ENCODE data around the gene EEA1.
"Not testable (repeated sequence)": the region's sequence is repeated elsewhere in the genome, so short reads cannot be mapped to it uniquely, and the experiment has no call there.

EEA1 gene

GRCh38 chr12:92759634-92760268, 169.3 kb downstream of the EEA1 start:
- H3K9ac ChIP-seq (ENCODE audit: low read depth, low read length) = no peak overlapping the region
- peaks cover 3% of the 10 kb centered on the region for H3K4me1 ChIP-seq (ENCODE audit: control insufficient read depth, insufficient read depth, low read length)
- no peaks in the 10 kb centered on the region for H3K36me3 ChIP-seq (ENCODE audit: control insufficient read depth, insufficient read depth, low read length)
- no peaks in the 10 kb centered on the region for H3K27me3 ChIP-seq (ENCODE audit: control insufficient read depth, insufficient read depth, low read length)
- no peak overlapping the region for H3K4me3 ChIP-seq (ENCODE audit: low read depth, low read length)
- no peaks in the 10 kb centered on the region for H3K9me3 ChIP-seq (ENCODE audit: control insufficient read depth, insufficient read depth, low read length)

GRCh38 chr12:92757597-92758121, 171.4 kb downstream of the EEA1 start:
- H3K27me3 ChIP-seq (ENCODE audit: control insufficient read depth, insufficient read depth, low read length) = no peaks in the 10 kb centered on the region
- H3K9me3 ChIP-seq (ENCODE audit: control insufficient read depth, insufficient read depth, low read length) = no peaks in the 10 kb centered on the region
- no peaks in the 10 kb centered on the region for H3K36me3 ChIP-seq (ENCODE audit: control insufficient read depth, insufficient read depth, low read length)
- no peak overlapping the region for H3K4me3 ChIP-seq (ENCODE audit: low read depth, low read length)
- H3K4me1 ChIP-seq (ENCODE audit: control insufficient read depth, insufficient read depth, low read length) = peaks cover 3% of the 10 kb centered on the region
- H3K9ac ChIP-seq (ENCODE audit: low read depth, low read length) = no peak overlapping the region

- Histone ChIP-seq H3K9me3 (ENCODE audit: control insufficient read depth, insufficient read depth, low read length) (no peaks in the 10 kb centered on the region), H3K4me1 (ENCODE audit: control insufficient read depth, insufficient read depth, low read length) (peaks cover 3% of the 10 kb centered on the region), H3K27me3 (ENCODE audit: control insufficient read depth, insufficient read depth, low read length) (no peaks in the 10 kb centered on the region), H3K36me3 (ENCODE audit: control insufficient read depth, insufficient read depth, low read length) (no peaks in the 10 kb centered on the region), H3K4me3 (ENCODE audit: low read depth, low read length) (no peak overlapping the region), H3K9ac (ENCODE audit: low read depth, low read length) (no peak overlapping the region)
Measured at GRCh38 chr12:92756898-92757596, 172.0 kb downstream of the EEA1 start.

GRCh38 chr12:92753976-92754885, 174.9 kb downstream of the EEA1 start:
- Histone ChIP-seq H3K9ac (ENCODE audit: low read depth, low read length) (no peak overlapping the region), H3K4me3 (ENCODE audit: low read depth, low read length) (no peak overlapping the region), H3K27me3 (ENCODE audit: control insufficient read depth, insufficient read depth, low read length) (no peaks in the 10 kb centered on the region), H3K9me3 (ENCODE audit: control insufficient read depth, insufficient read depth, low read length) (no peaks in the 10 kb centered on the region), H3K36me3 (ENCODE audit: control insufficient read depth, insufficient read depth, low read length) (no peaks in the 10 kb centered on the region), H3K4me1 (ENCODE audit: control insufficient read depth, insufficient read depth, low read length) (no peaks in the 10 kb centered on the region)

GRCh38 chr12:92749691-92750090, 179.4 kb downstream of the EEA1 start:
- H3K4me3 ChIP-seq (ENCODE audit: low read depth, low read length); H3K27me3 ChIP-seq (ENCODE audit: control insufficient read depth, insufficient read depth, low read length); H3K4me1 ChIP-seq (ENCODE audit: control insufficient read depth, insufficient read depth, low read length); H3K36me3 ChIP-seq (ENCODE audit: control insufficient read depth, insufficient read depth, low read length); H3K9ac ChIP-seq (ENCODE audit: low read depth, low read length); H3K9me3 ChIP-seq (ENCODE audit: control insufficient read depth, insufficient read depth, low read length): not testable (repeated sequence)

GRCh38 chr12:92747151-92747550, 181.9 kb downstream of the EEA1 start:
- H3K27me3 ChIP-seq (ENCODE audit: control insufficient read depth, insufficient read depth, low read length) = no peaks in the 10 kb centered on the region
- H3K9me3 ChIP-seq (ENCODE audit: control insufficient read depth, insufficient read depth, low read length) = no peaks in the 10 kb centered on the region
- H3K9ac ChIP-seq (ENCODE audit: low read depth, low read length) = no peak overlapping the region
- H3K4me3 ChIP-seq (ENCODE audit: low read depth, low read length) = no peak overlapping the region
- H3K36me3 ChIP-seq (ENCODE audit: control insufficient read depth, insufficient read depth, low read length) = no peaks in the 10 kb centered on the region
- no peaks in the 10 kb centered on the region for H3K4me1 ChIP-seq (ENCODE audit: control insufficient read depth, insufficient read depth, low read length)

GRCh38 chr12:92745856-92746550, 183.1 kb downstream of the EEA1 start:
- H3K36me3 ChIP-seq (ENCODE audit: control insufficient read depth, insufficient read depth, low read length) = no peaks in the 10 kb centered on the region
- no peak overlapping the region for H3K9ac ChIP-seq (ENCODE audit: low read depth, low read length)
- no peaks in the 10 kb centered on the region for H3K9me3 ChIP-seq (ENCODE audit: control insufficient read depth, insufficient read depth, low read length)
- H3K27me3 ChIP-seq (ENCODE audit: control insufficient read depth, insufficient read depth, low read length) = no peaks in the 10 kb centered on the region
- H3K4me1 ChIP-seq (ENCODE audit: control insufficient read depth, insufficient read depth, low read length) = no peaks in the 10 kb centered on the region
- H3K4me3 ChIP-seq (ENCODE audit: low read depth, low read length) = no peak overlapping the region

GRCh38 chr12:92743026-92743425, 186.1 kb downstream of the EEA1 start:
- Histone ChIP-seq H3K9me3 (ENCODE audit: control insufficient read depth, insufficient read depth, low read length) (no peaks in the 10 kb centered on the region), H3K4me3 (ENCODE audit: low read depth, low read length) (no peak overlapping the region), H3K9ac (ENCODE audit: low read depth, low read length) (no peak overlapping the region), H3K4me1 (ENCODE audit: control insufficient read depth, insufficient read depth, low read length) (no peaks in the 10 kb centered on the region), H3K36me3 (ENCODE audit: control insufficient read depth, insufficient read depth, low read length) (no peaks in the 10 kb centered on the region), H3K27me3 (ENCODE audit: control insufficient read depth, insufficient read depth, low read length) (no peaks in the 10 kb centered on the region)

- Histone ChIP-seq H3K4me1 (ENCODE audit: control insufficient read depth, insufficient read depth, low read length) (no peaks in the 10 kb centered on the region), H3K9ac (ENCODE audit: low read depth, low read length) (no peak overlapping the region), H3K27me3 (ENCODE audit: control insufficient read depth, insufficient read depth, low read length) (no peaks in the 10 kb centered on the region), H3K9me3 (ENCODE audit: control insufficient read depth, insufficient read depth, low read length) (no peaks in the 10 kb centered on the region), H3K36me3 (ENCODE audit: control insufficient read depth, insufficient read depth, low read length) (no peaks in the 10 kb centered on the region), H3K4me3 (ENCODE audit: low read depth, low read length) (no peak overlapping the region)
Measured at GRCh38 chr12:92740411-92740810, 188.7 kb downstream of the EEA1 start.

GRCh38 chr12:92739113-92739512, 190.0 kb downstream of the EEA1 start:
- Histone ChIP-seq H3K9me3 (ENCODE audit: control insufficient read depth, insufficient read depth, low read length) (no peaks in the 10 kb centered on the region), H3K4me3 (ENCODE audit: low read depth, low read length) (no peak overlapping the region), H3K27me3 (ENCODE audit: control insufficient read depth, insufficient read depth, low read length) (no peaks in the 10 kb centered on the region), H3K9ac (ENCODE audit: low read depth, low read length) (no peak overlapping the region), H3K4me1 (ENCODE audit: control insufficient read depth, insufficient read depth, low read length) (no peaks in the 10 kb centered on the region), H3K36me3 (ENCODE audit: control insufficient read depth, insufficient read depth, low read length) (no peaks in the 10 kb centered on the region)

All from iPS-15b (cell line).